Transverse colon (tissue), 4 donors: Measurements from ENCODE around the gene PRH1.

ENCODE experiments used
- POLR2AphosphoS5 ChIP-seq, 3 donors: sonication (generic); formaldehyde crosslinking; IDR thresholded peaks; one replicate each; pipeline ENCODE4 v1.6.1; 2016; ENCODE audit warnings: antibody characterized with exemption in 3 of 3
- TF ChIP-seq, protein P1 (sequence below), 5 experiments: fragments of 200-600 bp in 3 of 5; fragments of 450-650 bp in 2 of 5; sonication (generic) in 3 of 5; IDR thresholded peaks; 1 replicate in 2 of 5; 2 replicates in 3 of 5; pipeline ENCODE4 v1.5.1; 2016 to 2017; ENCODE audit warnings: antibody characterized with exemption in 5 of 5, inconsistent platforms in 3 of 5, mild to moderate bottlenecking in 2 of 5, moderate library complexity in 1 of 5

DNA sequence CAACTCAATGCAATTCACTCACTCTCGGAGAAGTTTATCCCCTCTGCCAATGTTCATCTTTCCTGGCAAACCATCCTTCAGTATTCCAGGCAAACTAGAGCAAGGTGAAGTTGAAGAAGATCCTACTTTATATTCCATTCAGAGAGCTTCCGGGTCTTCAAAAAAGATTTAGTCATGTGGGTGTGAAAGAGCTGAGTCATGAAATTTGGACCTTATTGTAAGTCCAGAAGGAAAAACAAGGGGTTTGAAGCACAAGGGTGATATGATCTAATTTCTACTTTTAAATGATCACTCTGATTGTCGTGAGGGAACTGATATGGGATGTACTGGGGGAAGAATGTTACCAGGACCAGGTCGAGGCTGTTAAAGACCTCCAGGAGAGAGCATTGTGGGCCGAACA is 42.2 kb upstream of the PRH1 start:
- TF ChIP-seq, protein P1, sequence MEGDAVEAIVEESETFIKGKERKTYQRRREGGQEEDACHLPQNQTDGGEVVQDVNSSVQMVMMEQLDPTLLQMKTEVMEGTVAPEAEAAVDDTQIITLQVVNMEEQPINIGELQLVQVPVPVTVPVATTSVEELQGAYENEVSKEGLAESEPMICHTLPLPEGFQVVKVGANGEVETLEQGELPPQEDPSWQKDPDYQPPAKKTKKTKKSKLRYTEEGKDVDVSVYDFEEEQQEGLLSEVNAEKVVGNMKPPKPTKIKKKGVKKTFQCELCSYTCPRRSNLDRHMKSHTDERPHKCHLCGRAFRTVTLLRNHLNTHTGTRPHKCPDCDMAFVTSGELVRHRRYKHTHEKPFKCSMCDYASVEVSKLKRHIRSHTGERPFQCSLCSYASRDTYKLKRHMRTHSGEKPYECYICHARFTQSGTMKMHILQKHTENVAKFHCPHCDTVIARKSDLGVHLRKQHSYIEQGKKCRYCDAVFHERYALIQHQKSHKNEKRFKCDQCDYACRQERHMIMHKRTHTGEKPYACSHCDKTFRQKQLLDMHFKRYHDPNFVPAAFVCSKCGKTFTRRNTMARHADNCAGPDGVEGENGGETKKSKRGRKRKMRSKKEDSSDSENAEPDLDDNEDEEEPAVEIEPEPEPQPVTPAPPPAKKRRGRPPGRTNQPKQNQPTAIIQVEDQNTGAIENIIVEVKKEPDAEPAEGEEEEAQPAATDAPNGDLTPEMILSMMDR (IDR thresholded peaks at IDR 0.05), result no peak
- TF ChIP-seq POLR2AphosphoS5 (IDR thresholded peaks at IDR 0.05), result no peak
